GM15510 (cell line): ENCODE measurements around the gene F2RL2.

Experiments
- POLR2A ChIP-seq: IDR thresholded peaks from 3 replicates; pipeline ENCODE4 v1.6.1; 2011; ENCODE audit warnings: borderline replicate concordance; ENCODE audit not compliant: insufficient read length; ENCODE audit errors: extremely low read depth

Gene F2RL2

GRCh38 chr5:76641514-76642120 lies 18.4 kb upstream of the F2RL2 start:
- no peak for TF ChIP-seq POLR2A

- TF ChIP-seq POLR2A, result no peak
Measured at GRCh38 chr5:76638479-76638878, 15.3 kb upstream of the F2RL2 start.

- no peak for TF ChIP-seq POLR2A
Measured at GRCh38 chr5:76637490-76637889, 14.3 kb upstream of the F2RL2 start.

GRCh38 chr5:76634661-76635060 lies 11.5 kb upstream of the F2RL2 start:
- no peak for TF ChIP-seq POLR2A

- no peak for TF ChIP-seq POLR2A
Measured at GRCh38 chr5:76626738-76627137, 3.5 kb upstream of the F2RL2 start.

- no peak for TF ChIP-seq POLR2A
Measured at GRCh38 chr5:76625087-76625815, 2.0 kb upstream of the F2RL2 start.

GRCh38 chr5:76622076-76622475 lies 1.1 kb downstream of the F2RL2 start:
- TF ChIP-seq POLR2A, result no peak

- no peak for TF ChIP-seq POLR2A
Measured at GRCh38 chr5:76620166-76620565, 3.0 kb downstream of the F2RL2 start.

- TF ChIP-seq POLR2A, result no peak
Measured at GRCh38 chr5:76617675-76618074, 5.5 kb downstream of the F2RL2 start.

GRCh38 chr5:76617229-76617628 lies 6.0 kb downstream of the F2RL2 start:
- no peak for TF ChIP-seq POLR2A

GRCh38 chr5:76616206-76616605 lies 7.0 kb downstream of the F2RL2 start:
- TF ChIP-seq POLR2A, result no peak

GRCh38 chr5:76615759-76616158 lies 7.4 kb downstream of the F2RL2 start:
- no peak for TF ChIP-seq POLR2A

- no peak for TF ChIP-seq POLR2A
Measured at GRCh38 chr5:76612942-76613341, 10.3 kb downstream of the F2RL2 start.

- no peak for TF ChIP-seq POLR2A
Measured at GRCh38 chr5:76610196-76610595, 13.0 kb downstream of the F2RL2 start.

GRCh38 chr5:76608833-76609232 lies 14.4 kb downstream of the F2RL2 start:
- no peak for TF ChIP-seq POLR2A

- TF ChIP-seq POLR2A, result no peak
Measured at GRCh38 chr5:76607353-76607871, 15.8 kb downstream of the F2RL2 start.
